Ovary (tissue), 3 donors: Measurements from ENCODE around the gene TGIF2.

Source experiments
- CTCF ChIP-seq, 3 donors: fragments of 450-650 bp in 2 of 3; fragments of 200-600 bp in 1 of 3; IDR thresholded peaks; one replicate each; pipeline versions ENCODE4 v1.5.1 to v1.8.0; 2016 to 2022; ENCODE audit warnings: antibody characterized with exemption in 3 of 3, mild to moderate bottlenecking in 1 of 3
- EP300 ChIP-seq: sonication (generic); formaldehyde crosslinking; IDR thresholded peaks from one replicate; pipeline ENCODE4 v1.6.1; 2017; ENCODE audit warnings: antibody characterized with exemption
- POLR2A ChIP-seq: fragments of 450-650 bp; IDR thresholded peaks from one replicate; pipeline ENCODE4 v1.6.1; 2017; ENCODE audit warnings: antibody characterized with exemption, mild to moderate bottlenecking, moderate library complexity
- donor health status: DM: no; HTN: no; CAD: no.

DNA sequence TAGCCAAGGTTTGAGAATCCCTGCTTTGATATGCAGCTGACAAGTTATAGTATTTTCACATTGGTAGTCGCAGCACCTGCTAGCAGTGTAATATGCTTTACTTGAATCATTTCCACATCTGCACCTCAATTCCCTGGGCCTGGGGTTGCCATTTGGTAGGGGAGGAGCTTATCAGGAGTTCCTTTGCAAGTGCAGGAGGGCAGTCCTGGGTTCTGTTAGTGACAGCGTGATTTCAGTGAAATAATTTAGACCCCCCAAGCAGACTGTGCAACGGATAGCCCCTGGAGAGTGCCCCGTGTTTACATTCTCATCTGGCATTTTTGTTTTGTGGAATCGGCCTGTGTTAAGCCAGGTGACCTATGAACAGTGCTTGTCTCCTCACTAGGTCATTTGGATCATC lies 38.2 kb downstream of the TGIF2 start:
- TF ChIP-seq CTCF (IDR thresholded peaks at IDR 0.05) (no peak), EP300 (no peak), POLR2A (no peak)
